HepG2 (cell line): Measurements from ENCODE around the gene SMARCB1. TPM values are rescaled to one million over a fixed set of nuclear protein-coding genes. Genes with fewer than 3 reads are reported as not detected.

Experiments used
- ATAC-seq: fragments of 200-7000 bp; cut with Tn5 transposase; 3 replicates; pipeline ENCODE4 v1.9.1; 2020; ENCODE audit warnings: mild to moderate bottlenecking, moderate library complexity
- BruUV-seq: library from RNA; stranded (reverse); fragments of 400-500 nt; replicated peaks from 2 replicates; lab custom pipeline; 2021; lab: Mats Ljungman, UMichigan
- CTCF ChIA-PET: fragments of 300-600 bp; formaldehyde crosslinking; extraction: SDS; loops from one replicate; lab custom pipeline; 2021; ENCODE audit warnings: low total read pairs, inconsistent platforms, low intra/inter-chr PET ratio; lab: Yijun Ruan, JAX
- POLR2A ChIA-PET: fragments of 350-600 bp; sonication (Branson Sonifier 250); formaldehyde crosslinking; loops from one replicate; lab custom pipeline; 2020; ENCODE audit warnings: antibody characterized with exemption, inconsistent platforms; lab: Yijun Ruan, JAX
- DNase-seq: peaks from one replicate; pipeline ENCODE4 v3.0.0-alpha.2; 2015; ENCODE audit warnings: low spot score
- FAIRE-seq: peaks from 3 replicates; lab custom pipeline; 2011; peaks lifted over from hg19 to GRCh38; lab: Jason Lieb, UNC
- H2AFZ ChIP-seq: one replicate; pipeline ENCODE4 v1.6.1; 2011; ENCODE audit warnings: low read length, inconsistent platforms
- H3K27ac ChIP-seq: fragments of 300-600 bp; 3 replicates; pipeline ENCODE4 v1.8.0; 2011; ENCODE audit warnings: mixed run types, mild to moderate bottlenecking, mixed read lengths, low read length, inconsistent platforms; ENCODE audit not compliant: insufficient read depth; ENCODE audit errors: extremely low read length
- H3K27me3 ChIP-seq, 2 experiments: fragments of 200-600 bp in 1 of 2; 2 replicates in 1 of 2; 3 replicates in 1 of 2; pipeline versions ENCODE4 v1.6.0 to v1.8.0; 2011; ENCODE audit warnings: low read length in 2 of 2, mild to moderate bottlenecking in 2 of 2, moderate library complexity in 2 of 2, inconsistent platforms in 1 of 2; ENCODE audit not compliant: insufficient read depth in 2 of 2, control insufficient read depth in 1 of 2
- H3K36me3 ChIP-seq, 2 experiments: fragments of 200-600 bp in 1 of 2; replicated peaks in 1 of 2; 2 replicates in 1 of 2; 3 replicates in 1 of 2; pipeline versions ENCODE4 v1.5.1 to v1.8.0; 2011; ENCODE audit warnings: low read length in 2 of 2, inconsistent platforms in 1 of 2; ENCODE audit not compliant: insufficient read depth in 2 of 2, control insufficient read depth in 1 of 2
- H3K4me1 ChIP-seq: 2 replicates; pipeline ENCODE4 v1.5.1; 2012; ENCODE audit warnings: low read length, inconsistent platforms; ENCODE audit not compliant: insufficient read depth
- H3K4me2 ChIP-seq: 2 replicates; pipeline ENCODE4 v1.6.0; 2011; ENCODE audit warnings: low read depth, low read length, inconsistent platforms
- H3K4me3 ChIP-seq, 3 experiments: fragments of 200-600 bp in 1 of 3; sonication (generic), shearing (Covaris generic) in 1 of 3; replicated peaks in 1 of 3; 2 replicates each; pipeline ENCODE4 v1.5.1; 2011 to 2016; ENCODE audit warnings: low read length in 3 of 3, inconsistent platforms in 2 of 3, low read depth in 2 of 3, mild to moderate bottlenecking in 2 of 3, control low read depth in 1 of 3, mixed read lengths in 1 of 3; ENCODE audit not compliant: insufficient read depth in 1 of 3
- H3K79me2 ChIP-seq: one replicate; pipeline ENCODE4 v1.6.1; 2011; ENCODE audit warnings: low read length, inconsistent platforms; ENCODE audit not compliant: insufficient read depth
- H3K9ac ChIP-seq: 2 replicates; pipeline ENCODE4 v1.6.0; 2011; ENCODE audit warnings: mild to moderate bottlenecking, low read depth, low read length, inconsistent platforms; ENCODE audit not compliant: insufficient read depth
- H3K9me3 ChIP-seq: 2 replicates; pipeline ENCODE4 v1.5.1; 2012; ENCODE audit warnings: mild to moderate bottlenecking, low read length
- H4K20me1 ChIP-seq: 2 replicates; pipeline ENCODE4 v1.6.0; 2011; ENCODE audit warnings: inconsistent platforms, mild to moderate bottlenecking, low read length, moderate library complexity; ENCODE audit not compliant: insufficient read depth
- FOXM1 ChIP-seq: sonication (generic); formaldehyde crosslinking; IDR thresholded peaks from 2 replicates; pipeline ENCODE4 v1.5.0; 2020; ENCODE audit warnings: missing genetic modification reagents
- GPN1 ChIP-seq: sonication (generic); formaldehyde crosslinking; IDR thresholded peaks from 2 replicates; pipeline ENCODE4 v1.5.1; 2020; ENCODE audit warnings: missing genetic modification reagents, borderline replicate concordance
- KLF6 ChIP-seq: IDR thresholded peaks from 2 replicates; pipeline ENCODE4 v1.8.0; 2016; ENCODE audit warnings: missing biosample characterization, missing genetic modification reagents
- KMT2B ChIP-seq: IDR thresholded peaks from 2 replicates; pipeline ENCODE4 v1.6.1; 2016; ENCODE audit warnings: missing genetic modification reagents, missing compliant biosample characterization
- MIXL1 ChIP-seq: IDR thresholded peaks from 2 replicates; pipeline ENCODE4 v1.6.1; 2016
- NCOR1 ChIP-seq: fragments of 200-600 bp; sonication (generic); IDR thresholded peaks from 2 replicates; pipeline ENCODE4 v1.7.0; 2017; ENCODE audit warnings: antibody characterized with exemption, low read length, borderline replicate concordance
- SMAD1 ChIP-seq: sonication (generic); formaldehyde crosslinking; IDR thresholded peaks from 2 replicates; pipeline ENCODE4 v1.4.0; 2020; ENCODE audit warnings: missing genetic modification reagents, low read depth, mild to moderate bottlenecking, borderline replicate concordance
- STAG1 ChIP-seq: sonication (generic); formaldehyde crosslinking; IDR thresholded peaks from 2 replicates; pipeline ENCODE4 v1.4.0; 2020; ENCODE audit warnings: missing genetic modification reagents
- ZBTB33 ChIP-seq: sonication (generic); formaldehyde crosslinking; IDR thresholded peaks from 2 replicates; pipeline ENCODE4 v1.4.0; 2020; ENCODE audit warnings: missing genetic modification reagents
- ZC3H13 ChIP-seq: sonication (generic); formaldehyde crosslinking; IDR thresholded peaks from 2 replicates; pipeline ENCODE4 v1.8.1; 2023; ENCODE audit warnings: mild to moderate bottlenecking, missing genetic modification reagents, moderate library complexity
- ZFP36 ChIP-seq: fragments of 150-350 bp; IDR thresholded peaks from 2 replicates; pipeline ENCODE4 v1.6.1; 2018; ENCODE audit warnings: borderline replicate concordance, low read length, low read depth; ENCODE audit not compliant: partially characterized antibody
- ZFP62 ChIP-seq: sonication (generic); formaldehyde crosslinking; IDR thresholded peaks from 2 replicates; pipeline ENCODE4 v1.4.0; 2020; ENCODE audit warnings: missing genetic modification reagents
- ZNF256 ChIP-seq: sonication (generic); formaldehyde crosslinking; conservative IDR thresholded peaks from 2 replicates; pipeline ENCODE4 v1.4.0; 2020; ENCODE audit warnings: missing genetic modification reagents
- ZNF263 ChIP-seq: sonication (generic); formaldehyde crosslinking; IDR thresholded peaks from 2 replicates; pipeline ENCODE4 v1.4.0; 2020; ENCODE audit warnings: missing genetic modification reagents
- ZNF264 ChIP-seq: sonication (generic); formaldehyde crosslinking; IDR thresholded peaks from 2 replicates; pipeline ENCODE4 v1.4.0; 2020; ENCODE audit warnings: missing genetic modification reagents
- ZNF33A ChIP-seq: sonication (generic); formaldehyde crosslinking; IDR thresholded peaks from 2 replicates; pipeline ENCODE4 v1.5.1; 2020; ENCODE audit warnings: missing genetic modification reagents, mild to moderate bottlenecking, moderate library complexity, borderline replicate concordance
- ZZZ3 ChIP-seq: sonication (generic); formaldehyde crosslinking; IDR thresholded peaks from 2 replicates; pipeline ENCODE4 v1.4.0; 2020; ENCODE audit warnings: missing genetic modification reagents, mild to moderate bottlenecking, borderline replicate concordance
- WGBS: methylation state at CpG from one replicate; pipeline ENCODE4 v1.1.6; 2017; ENCODE audit warnings: low lambda C conversion rate; 5-methylcytosine and 5-hydroxymethylcytosine counted together
- in situ Hi-C: cut with HindIII; loops from 2 replicates; pipeline ENCODE4 v1.10.0; 2017; ENCODE audit warnings: low pct_unique_long_range_greater_than_20kb; ENCODE audit not compliant: extremely low pct_ligation_motif_present
- intact Hi-C: fragments of 100-400 bp; cut with micrococcal nuclease; formaldehyde crosslinking; loops from one replicate; pipeline ENCODE4 v1.10.0; 2022; ENCODE audit not compliant: unreplicated experiment
- polyA plus RNA-seq, 8 experiments: library from polyadenylated mRNA; depleted of rRNA in 3 of 8; stranded (reverse) in 7 of 8; unstranded in 1 of 8; fragments of >200 nt; fragmentation: Illumina TruSeq in 4 of 8; extraction: Trizol in 4 of 8; gene quantifications; 2 replicates each; pipeline versions ENCODE4 v1.2.1 to v1.2.3, GENCODE V29; 2011 to 2016; ENCODE audit warnings: low read depth in 4 of 8, missing spikeins in 1 of 8, mixed read lengths in 1 of 8; ENCODE audit not compliant: insufficient read depth in 1 of 8
- total RNA-seq, 5 experiments: library from RNA; depleted of rRNA; stranded (reverse); fragments of >200 nt; fragmentation: Illumina TruSeq; extraction: Trizol; gene quantifications; 2 replicates each; pipeline ENCODE4 v1.2.3, GENCODE V29; 2016; ENCODE audit warnings: low read depth in 1 of 5
- TF ChIP-seq, protein P1 (sequence below): sonication (generic); formaldehyde crosslinking; IDR thresholded peaks from 2 replicates; pipeline ENCODE4 v1.8.0; 2022; ENCODE audit warnings: missing genetic modification reagents, low read depth, mild to moderate bottlenecking, borderline replicate concordance

SMARCB1 gene
- total and polyA plus RNA-seq, 2 of the 13 experiments (the other 11 are each of a cell fraction or from before 2014, with no cell fraction given), result 74.0 to 166 TPM

GRCh38 chr22:23828800-23829680, 42.3 kb downstream of the SMARCB1 start:
- in situ Hi-C loops, result loop anchor here (25.0 kb wide), 1 partner anchor 217 kb away; no protein-coding TSS in a partner anchor
- H3K4me2 ChIP-seq, result no peak overlapping the region
- CTCF ChIA-PET, result no interaction called here
- no peaks in the 10 kb centered on the region for H3K9me3 ChIP-seq
- no peak for ATAC-seq
- TF ChIP-seq ZNF256 (CRISPR knock-in tag) (no peak), ZZZ3 (CRISPR knock-in tag) (no peak), SMAD1 (CRISPR knock-in tag) (no peak), ZFP62 (CRISPR knock-in tag) (no peak), STAG1 (no peak), ZC3H13 (CRISPR knock-in tag) (no peak), NCOR1 (no peak), MIXL1 (no peak), ZNF33A (CRISPR knock-in tag) (no peak), ZFP36 (no peak), ZNF264 (CRISPR knock-in tag) (no peak), KLF6 (CRISPR knock-in tag) (no peak), KMT2B (CRISPR knock-in tag) (no peak), GPN1 (CRISPR knock-in tag) (no peak), ZNF263 (CRISPR knock-in tag) (no peak), FOXM1 (CRISPR knock-in tag) (no peak), ZBTB33 (no peak)
- TF ChIP-seq, protein P1, sequence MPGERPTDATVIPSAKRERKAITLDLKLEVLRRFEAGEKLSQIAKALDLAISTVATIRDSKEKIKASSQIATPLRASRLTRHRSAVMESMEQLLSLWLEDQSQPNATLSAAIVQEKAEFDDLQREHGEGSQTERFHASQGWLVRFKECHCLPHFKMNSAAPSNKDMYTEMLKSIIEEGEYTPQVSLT (CRISPR knock-in tag), result no peak
- TF ChIP-seq, all 625 proteins: peak for 0
- Histone ChIP-seq H3K36me3 (peaks cover 53 to 85% of the 10 kb centered on the region in 2 experiments; a peak in 4 of 5 replicates), H3K9ac (no peak overlapping the region), H3K27me3 (no peaks in the 10 kb centered on the region), H2AFZ (no peak overlapping the region), H3K27ac (no peak overlapping the region), H3K4me3 (no peak overlapping the region), H3K4me1 (peaks cover 24% of the 10 kb centered on the region), H4K20me1 (no peaks in the 10 kb centered on the region), H3K79me2 (no peaks in the 10 kb centered on the region)
- intact Hi-C loops, result no loop called here
- FAIRE-seq (no peak), DNase-seq (no peak)
- POLR2A ChIA-PET, result no interaction called here
- no TSS peak for BruUV-seq
- WGBS, result 96% methylated on average over 10 of the region's 10 CpGs
